Neural progenitor cell (in vitro differentiated cells): ENCODE data around the gene LCORL.

Experiments
- EZH2 ChIP-seq: fragments of 200-600 bp; sonication (generic); IDR thresholded peaks from 2 replicates; pipeline ENCODE4 v1.6.1; 2017; ENCODE audit warnings: antibody characterized with exemption, mild to moderate bottlenecking, moderate library complexity
- TF ChIP-seq, protein P1 (sequence below): fragments of 200-600 bp; sonication (generic); IDR thresholded peaks from 2 replicates; pipeline ENCODE4 v1.5.1; 2017; ENCODE audit warnings: antibody characterized with exemption, mild to moderate bottlenecking

DNA sequence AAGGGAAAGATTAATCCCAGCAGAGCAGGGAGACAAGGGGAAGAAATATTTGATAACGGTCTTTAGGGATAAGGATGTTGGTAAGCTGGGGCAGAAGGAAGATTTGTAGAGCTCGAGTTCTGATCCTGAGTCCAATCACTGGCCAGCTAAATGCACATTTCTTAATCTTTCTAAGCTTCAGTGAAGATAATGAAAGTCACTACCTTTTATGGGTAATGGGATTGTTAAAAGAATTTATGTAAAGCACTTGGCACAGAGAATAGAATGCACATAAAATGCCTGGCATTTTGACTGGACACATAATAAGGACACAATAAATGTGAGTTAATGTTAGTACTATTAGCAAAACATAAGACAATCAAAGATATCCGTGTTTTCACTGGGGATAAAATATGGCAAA, 167.5 kb downstream of the LCORL start:
- TF ChIP-seq, protein P1, sequence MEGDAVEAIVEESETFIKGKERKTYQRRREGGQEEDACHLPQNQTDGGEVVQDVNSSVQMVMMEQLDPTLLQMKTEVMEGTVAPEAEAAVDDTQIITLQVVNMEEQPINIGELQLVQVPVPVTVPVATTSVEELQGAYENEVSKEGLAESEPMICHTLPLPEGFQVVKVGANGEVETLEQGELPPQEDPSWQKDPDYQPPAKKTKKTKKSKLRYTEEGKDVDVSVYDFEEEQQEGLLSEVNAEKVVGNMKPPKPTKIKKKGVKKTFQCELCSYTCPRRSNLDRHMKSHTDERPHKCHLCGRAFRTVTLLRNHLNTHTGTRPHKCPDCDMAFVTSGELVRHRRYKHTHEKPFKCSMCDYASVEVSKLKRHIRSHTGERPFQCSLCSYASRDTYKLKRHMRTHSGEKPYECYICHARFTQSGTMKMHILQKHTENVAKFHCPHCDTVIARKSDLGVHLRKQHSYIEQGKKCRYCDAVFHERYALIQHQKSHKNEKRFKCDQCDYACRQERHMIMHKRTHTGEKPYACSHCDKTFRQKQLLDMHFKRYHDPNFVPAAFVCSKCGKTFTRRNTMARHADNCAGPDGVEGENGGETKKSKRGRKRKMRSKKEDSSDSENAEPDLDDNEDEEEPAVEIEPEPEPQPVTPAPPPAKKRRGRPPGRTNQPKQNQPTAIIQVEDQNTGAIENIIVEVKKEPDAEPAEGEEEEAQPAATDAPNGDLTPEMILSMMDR = no peak
- TF ChIP-seq EZH2 = no peak
